ENCODE measurements around the gene ABCA8. TPM values are rescaled to one million over a fixed set of nuclear protein-coding genes. Genes with fewer than 3 reads are reported as not detected.
A peak's percentile ranks its signal among the peaks of the same experiment; 100 is the strongest.

The ABCA8 gene
- total RNA-seq, 1 donor: 36.2 TPM

GRCh38 chr17:68924793-68925720, 30.1 kb downstream of the ABCA8 start:
- Histone ChIP-seq H3K27ac (ENCODE audit: low read depth, low read length) (no peak overlapping the region), H4K20me1 (ENCODE audit: insufficient read depth, low read length) (no peaks in the 10 kb centered on the region), H2AFZ (ENCODE audit: low read length) (no peak overlapping the region), H3K9me3 (ENCODE audit: low read depth, low read length) (no peaks in the 10 kb centered on the region), H3K27me3 (ENCODE audit: insufficient read depth, low read length) (no peaks in the 10 kb centered on the region), H3K4me3 (ENCODE audit: insufficient read depth, low read length) (no peak overlapping the region), H3K4me1 (ENCODE audit: insufficient read depth, low read length) (no peaks in the 10 kb centered on the region), H3K4me2 (ENCODE audit: insufficient read depth, low read length) (no peak overlapping the region), H3K36me3 (ENCODE audit: insufficient read depth, low read length) (peaks cover 1% of the 10 kb centered on the region), H3K79me2 (ENCODE audit: insufficient read depth, low read length) (no peaks in the 10 kb centered on the region)
- no peak for DNase-seq (ENCODE audit: insufficient read length, low spot score, missing footprints)
- TF ChIP-seq CTCF (IDR thresholded peaks at IDR 0.05; ENCODE audit: extremely low read depth, low read depth, low read length): no peak

GRCh38 chr17:68910789-68911431, 44.3 kb downstream of the ABCA8 start:
- Histone ChIP-seq H3K27me3 (ENCODE audit: insufficient read depth, low read length) (no peaks in the 10 kb centered on the region), H3K9me3 (ENCODE audit: low read depth, low read length) (no peaks in the 10 kb centered on the region), H3K4me1 (ENCODE audit: insufficient read depth, low read length) (peaks cover 26% of the 10 kb centered on the region), H4K20me1 (ENCODE audit: insufficient read depth, low read length) (no peaks in the 10 kb centered on the region), H2AFZ (ENCODE audit: low read length) (no peak overlapping the region), H3K79me2 (ENCODE audit: insufficient read depth, low read length) (no peaks in the 10 kb centered on the region), H3K4me2 (ENCODE audit: insufficient read depth, low read length) (no peak overlapping the region), H3K4me3 (ENCODE audit: insufficient read depth, low read length) (no peak overlapping the region), H3K36me3 (ENCODE audit: insufficient read depth, low read length) (no peaks in the 10 kb centered on the region), H3K27ac (ENCODE audit: low read depth, low read length) (peak overlapping the region; percentile 80)
- DNase-seq (ENCODE audit: insufficient read length, low spot score, missing footprints): no peak
- no peak for TF ChIP-seq CTCF (IDR thresholded peaks at IDR 0.05; ENCODE audit: extremely low read depth, low read depth, low read length)

- DNase-seq (ENCODE audit: insufficient read length, low spot score, missing footprints): no peak
- H3K4me3 ChIP-seq (ENCODE audit: insufficient read depth, low read length): no peak overlapping the region
- peak overlapping the region; percentile 72 for H3K4me2 ChIP-seq (ENCODE audit: insufficient read depth, low read length)
- no peaks in the 10 kb centered on the region for H3K36me3 ChIP-seq (ENCODE audit: insufficient read depth, low read length)
- peak overlapping the region; percentile 76 for H2AFZ ChIP-seq (ENCODE audit: low read length)
- no peak for TF ChIP-seq CTCF (IDR thresholded peaks at IDR 0.05; ENCODE audit: extremely low read depth, low read depth, low read length)
- no peaks in the 10 kb centered on the region for H3K79me2 ChIP-seq (ENCODE audit: insufficient read depth, low read length)
- H3K4me1 ChIP-seq (ENCODE audit: insufficient read depth, low read length): peaks cover 26% of the 10 kb centered on the region
- no peaks in the 10 kb centered on the region for H3K27me3 ChIP-seq (ENCODE audit: insufficient read depth, low read length)
- no peaks in the 10 kb centered on the region for H4K20me1 ChIP-seq (ENCODE audit: insufficient read depth, low read length)
- H3K27ac ChIP-seq (ENCODE audit: low read depth, low read length): peak overlapping the region; percentile 80
- H3K9me3 ChIP-seq (ENCODE audit: low read depth, low read length): no peaks in the 10 kb centered on the region
Observed at GRCh38 chr17:68910251-68910705, 44.9 kb downstream of the ABCA8 start.

- TF ChIP-seq CTCF (IDR thresholded peaks at IDR 0.05; ENCODE audit: extremely low read depth, low read depth, low read length): no peak
- no peaks in the 10 kb centered on the region for H3K79me2 ChIP-seq (ENCODE audit: insufficient read depth, low read length)
- H3K27me3 ChIP-seq (ENCODE audit: insufficient read depth, low read length): no peaks in the 10 kb centered on the region
- peak overlapping the region; percentile 72 for H3K4me2 ChIP-seq (ENCODE audit: insufficient read depth, low read length)
- no peaks in the 10 kb centered on the region for H3K36me3 ChIP-seq (ENCODE audit: insufficient read depth, low read length)
- H2AFZ ChIP-seq (ENCODE audit: low read length): peak overlapping the region; percentile 20
- peak; percentile 66 for DNase-seq (ENCODE audit: insufficient read length, low spot score, missing footprints)
- no peaks in the 10 kb centered on the region for H4K20me1 ChIP-seq (ENCODE audit: insufficient read depth, low read length)
- peaks cover 26% of the 10 kb centered on the region for H3K4me1 ChIP-seq (ENCODE audit: insufficient read depth, low read length)
- peak overlapping the region; percentile 14 for H3K4me3 ChIP-seq (ENCODE audit: insufficient read depth, low read length)
- peak overlapping the region; percentile 80 for H3K27ac ChIP-seq (ENCODE audit: low read depth, low read length)
- no peaks in the 10 kb centered on the region for H3K9me3 ChIP-seq (ENCODE audit: low read depth, low read length)
Observed at GRCh38 chr17:68909066-68909465, 46.1 kb downstream of the ABCA8 start.
